Urinary bladder (tissue), 4 donors: Measurements from ENCODE around the gene CCDC120. TPM values are rescaled to one million over a fixed set of nuclear protein-coding genes. Genes with fewer than 3 reads are reported as not detected.

ENCODE experiments used
- DNase-seq: peaks from one replicate; pipeline ENCODE4 v3.0.0-alpha.2; 2015; ENCODE audit errors: extremely low spot score
- H3K27ac ChIP-seq: one replicate; pipeline ENCODE4 v1.5.1; 2013; ENCODE audit warnings: low read depth, mild to moderate bottlenecking, moderate library complexity
- H3K36me3 ChIP-seq: one replicate; pipeline ENCODE4 v1.6.1; 2013; ENCODE audit warnings: mild to moderate bottlenecking, moderate library complexity; ENCODE audit not compliant: insufficient read depth
- H3K4me1 ChIP-seq: one replicate; pipeline ENCODE4 v1.6.1; 2013; ENCODE audit warnings: mild to moderate bottlenecking, moderate library complexity; ENCODE audit not compliant: insufficient read depth
- H3K4me3 ChIP-seq: one replicate; pipeline ENCODE4 v1.5.1; 2013; ENCODE audit warnings: low read depth, low read length
- WGBS: extraction: QIAGEN DNeasy Blood & Tissue Kit; methylation state at CpG from one replicate; pipeline ENCODE4 v1.1.7; 2013; 5-methylcytosine and 5-hydroxymethylcytosine counted together
- polyA plus RNA-seq: library from polyadenylated mRNA; stranded (reverse); fragments of 200-250 nt; gene quantifications from one replicate; pipeline ENCODE4 v1.2.3, GENCODE V29; 2013
- total RNA-seq: library from RNA; depleted of rRNA; stranded (reverse); fragments of >200 nt; gene quantifications from one replicate; pipeline ENCODE4 v1.2.3, GENCODE V29; 2014
- donor health status: healthy with polysubstance abuse.
- donor health status: healthy.

CCDC120 gene
- 2.7 TPM for total RNA-seq
- 4.5 TPM for polyA plus RNA-seq

GRCh38 chrX:49058794-49059193, at the start of gene CCDC120:
CCDC120 (plus strand) TSS chrX:49058999; CDS start chrX:49062042, 3,043 bp downstream.
- Histone ChIP-seq H3K4me3 (peak within 1 kb of the TSS; percentile 12), H3K4me1 (peaks cover 1% of the 10 kb centered on the region), H3K36me3 (no peaks in the 10 kb centered on the region), H3K27ac (peak within 1 kb of the TSS; percentile 56)
- no peak for DNase-seq
- 47% methylated on average over 5 of the region's 5 CpGs for WGBS

GRCh38 chrX:49019050-49019449, 39.7 kb upstream of the CCDC120 start:
- H3K4me3 ChIP-seq, result no peak overlapping the region
- WGBS, result 93% methylated on average over 2 of the region's 2 CpGs
- H3K27ac ChIP-seq, result no peak overlapping the region
- no peaks in the 10 kb centered on the region for H3K4me1 ChIP-seq
- no peak for DNase-seq
- no peaks in the 10 kb centered on the region for H3K36me3 ChIP-seq

- Histone ChIP-seq H3K27ac (no peak overlapping the region), H3K36me3 (no peaks in the 10 kb centered on the region), H3K4me3 (no peak overlapping the region), H3K4me1 (no peaks in the 10 kb centered on the region)
- 87% methylated on average over 7 of the region's 7 CpGs for WGBS
- DNase-seq, result no peak
Observed at GRCh38 chrX:49019599-49020249, 39.1 kb upstream of the CCDC120 start.

- WGBS, result 83% methylated on average over 6 of the region's 6 CpGs
- peaks cover 8% of the 10 kb centered on the region for H3K36me3 ChIP-seq
Observed at GRCh38 chrX:49029876-49030275, 28.9 kb upstream of the CCDC120 start.

GRCh38 chrX:49030283-49030682, 28.5 kb upstream of the CCDC120 start:
- WGBS, result 72% methylated on average over 6 of the region's 6 CpGs
- DNase-seq, result no peak
- Histone ChIP-seq H3K4me1 (no peaks in the 10 kb centered on the region), H3K36me3 (peaks cover 8% of the 10 kb centered on the region), H3K27ac (no peak overlapping the region), H3K4me3 (no peak overlapping the region)

More at GRCh38 chrX:49029876-49030275, 28.9 kb upstream of the CCDC120 start:
- H3K4me3 ChIP-seq, result no peak overlapping the region
- DNase-seq, result no peak
- H3K4me1 ChIP-seq, result no peaks in the 10 kb centered on the region
- H3K27ac ChIP-seq, result no peak overlapping the region

- peaks cover 2% of the 10 kb centered on the region for H3K4me1 ChIP-seq
- peaks cover 6% of the 10 kb centered on the region for H3K36me3 ChIP-seq
- DNase-seq, result no peak
- H3K4me3 ChIP-seq, result no peak overlapping the region
- H3K27ac ChIP-seq, result no peak overlapping the region
- 93% methylated on average over 15 of the region's 15 CpGs for WGBS
Observed at GRCh38 chrX:49037883-49038475, 20.8 kb upstream of the CCDC120 start.

GRCh38 chrX:49039598-49040375, 19.0 kb upstream of the CCDC120 start:
- H3K27ac ChIP-seq, result peak overlapping the region; percentile 81
- DNase-seq, result peak; percentile 64
- WGBS, result 5% methylated on average over 9 of the region's 9 CpGs
- H3K36me3 ChIP-seq, result no peaks in the 10 kb centered on the region
- H3K4me1 ChIP-seq, result peaks cover 2% of the 10 kb centered on the region
- no peak overlapping the region for H3K4me3 ChIP-seq

- 15% methylated on average over 7 of the region's 7 CpGs for WGBS
- Histone ChIP-seq H3K36me3 (no peaks in the 10 kb centered on the region), H3K27ac (peak overlapping the region; percentile 67), H3K4me1 (peaks cover 2% of the 10 kb centered on the region), H3K4me3 (no peak overlapping the region)
- no peak for DNase-seq
Observed at GRCh38 chrX:49040376-49040955, 18.3 kb upstream of the CCDC120 start.

- DNase-seq, result no peak
- H3K36me3 ChIP-seq, result no peaks in the 10 kb centered on the region
- H3K27ac ChIP-seq, result peak overlapping the region; percentile 99
- 3% methylated on average over 10 of the region's 10 CpGs for WGBS
- H3K4me1 ChIP-seq, result peaks cover 2% of the 10 kb centered on the region
- peak overlapping the region; percentile 89 for H3K4me3 ChIP-seq
Observed at GRCh38 chrX:49041744-49042580, 16.8 kb upstream of the CCDC120 start.

- Histone ChIP-seq H3K4me1 (peaks cover 2% of the 10 kb centered on the region), H3K4me3 (peak overlapping the region; percentile 89), H3K36me3 (no peaks in the 10 kb centered on the region), H3K27ac (peak overlapping the region; percentile 99)
- no peak for DNase-seq
- 0% methylated on average over 29 of the region's 29 CpGs for whole genome bisulfite sequencing
Observed at GRCh38 chrX:49042581-49043219, 16.1 kb upstream of the CCDC120 start.

- no peaks in the 10 kb centered on the region for H3K36me3 ChIP-seq
- DNase-seq, result peak; percentile 96
- peak within 1 kb of the TSS; percentile 89 for H3K4me3 ChIP-seq
- peaks cover 2% of the 10 kb centered on the region for H3K4me1 ChIP-seq
- under 1% methylated on average over 60 of the region's 67 CpGs for WGBS
- peak within 1 kb of the TSS; percentile 99 for H3K27ac ChIP-seq
Observed at GRCh38 chrX:49043220-49043986, 15.4 kb upstream of the CCDC120 start, which contains the start of gene TFE3. TFE3 (minus strand) TSS chrX:49043357; CDS start chrX:49043226, 131 bp downstream.

- Histone ChIP-seq H3K36me3 (no peaks in the 10 kb centered on the region), H3K4me1 (peaks cover 2% of the 10 kb centered on the region), H3K4me3 (no peak overlapping the region), H3K27ac (peak overlapping the region; percentile 79)
- DNase-seq, result no peak
- 16% methylated on average over 13 of the region's 13 CpGs for WGBS
Observed at GRCh38 chrX:49043987-49044281, 14.9 kb upstream of the CCDC120 start.
